HG03558 (cell line): ENCODE results near the gene MTA1.

ENCODE experiments used
- ATAC-seq: cut with Tn5 transposase; IDR thresholded peaks from one replicate; pipeline ENCODE4 v1.9.1; 2021; ENCODE audit warnings: moderate number of reproducible peaks; ENCODE audit not compliant: unreplicated experiment; ENCODE audit errors: extremely low read depth

MTA1 gene

DNA sequence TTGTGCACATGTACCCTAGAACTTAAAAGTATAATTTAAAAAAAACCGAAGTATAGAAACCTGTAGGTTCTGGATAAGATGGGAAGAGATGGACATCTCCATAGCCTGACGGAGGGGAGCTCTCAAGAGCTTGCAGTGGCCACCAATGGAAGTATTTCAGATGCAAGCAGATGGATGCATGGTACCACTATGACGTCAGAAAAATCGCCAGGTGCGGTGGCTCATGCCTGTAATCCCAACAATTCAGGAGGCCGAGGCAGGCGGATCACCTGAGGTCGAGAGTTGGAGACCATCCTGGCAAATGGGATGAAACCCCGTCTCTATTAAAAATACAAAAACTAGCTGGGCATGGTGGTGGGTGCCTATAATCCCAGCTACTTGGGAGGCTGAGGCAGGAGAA, 17.9 kb upstream of the MTA1 start:
- ATAC-seq = no peak

DNA sequence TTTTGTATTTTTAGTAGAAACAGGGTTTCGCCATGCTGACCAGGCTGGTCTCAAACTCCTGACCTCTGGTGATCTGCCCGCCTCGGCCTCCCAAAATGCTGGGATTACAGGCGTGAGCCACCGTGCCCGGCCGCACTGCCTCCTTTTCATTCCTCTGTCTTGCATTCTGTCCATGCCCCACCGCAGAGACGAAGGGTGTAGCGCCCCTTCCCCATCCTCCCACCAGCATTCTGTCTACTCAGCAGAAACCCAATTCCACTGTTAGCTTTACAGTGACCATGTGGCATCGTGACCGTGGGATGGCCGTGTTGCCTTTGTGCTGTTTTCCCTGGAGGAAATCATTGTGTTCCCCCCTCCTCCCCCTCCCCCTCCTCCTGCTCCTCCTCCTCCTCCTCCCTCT, 11.0 kb upstream of the MTA1 start:
- no peak for ATAC-seq

DNA sequence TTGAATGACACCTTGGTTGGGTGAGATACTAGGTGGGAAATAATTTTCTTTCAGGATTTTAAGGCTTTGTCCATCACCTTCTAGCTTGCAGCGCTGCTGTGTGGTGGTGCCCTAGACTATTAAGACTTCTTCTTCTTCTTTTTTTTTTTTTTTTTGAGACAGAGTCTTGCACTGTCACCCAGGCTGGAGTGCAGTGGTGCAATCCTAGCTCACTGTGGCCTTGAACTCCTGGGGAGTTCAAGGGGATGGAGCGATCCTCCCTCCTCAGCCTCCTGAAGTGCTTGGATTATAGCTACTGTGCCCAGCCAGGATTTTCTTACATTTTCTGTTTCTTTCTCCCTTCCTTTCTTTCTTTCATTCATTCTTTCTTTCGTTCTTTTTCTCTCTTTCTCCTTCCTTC, 10.3 kb upstream of the MTA1 start:
- ATAC-seq = no peak

DNA sequence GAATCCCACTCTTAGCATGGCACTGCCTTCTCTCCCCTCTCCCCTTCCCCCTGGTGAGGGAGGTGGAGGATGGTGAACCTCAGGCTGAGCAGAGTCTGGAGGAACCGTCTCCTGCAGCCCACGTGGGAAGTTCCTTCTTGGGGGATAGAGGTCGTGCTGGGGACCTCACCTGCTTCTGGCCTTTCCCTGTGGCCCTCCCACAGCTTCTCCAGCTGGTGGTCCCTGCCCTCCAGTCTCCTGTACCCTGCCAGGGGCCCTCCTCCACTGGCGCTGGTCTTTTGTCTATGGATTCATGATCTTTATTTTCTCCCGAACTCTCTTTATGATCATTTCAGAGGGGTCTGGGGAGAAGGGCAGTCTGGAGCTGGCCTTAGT, 9.0 kb upstream of the MTA1 start:
- no peak for ATAC-seq

DNA sequence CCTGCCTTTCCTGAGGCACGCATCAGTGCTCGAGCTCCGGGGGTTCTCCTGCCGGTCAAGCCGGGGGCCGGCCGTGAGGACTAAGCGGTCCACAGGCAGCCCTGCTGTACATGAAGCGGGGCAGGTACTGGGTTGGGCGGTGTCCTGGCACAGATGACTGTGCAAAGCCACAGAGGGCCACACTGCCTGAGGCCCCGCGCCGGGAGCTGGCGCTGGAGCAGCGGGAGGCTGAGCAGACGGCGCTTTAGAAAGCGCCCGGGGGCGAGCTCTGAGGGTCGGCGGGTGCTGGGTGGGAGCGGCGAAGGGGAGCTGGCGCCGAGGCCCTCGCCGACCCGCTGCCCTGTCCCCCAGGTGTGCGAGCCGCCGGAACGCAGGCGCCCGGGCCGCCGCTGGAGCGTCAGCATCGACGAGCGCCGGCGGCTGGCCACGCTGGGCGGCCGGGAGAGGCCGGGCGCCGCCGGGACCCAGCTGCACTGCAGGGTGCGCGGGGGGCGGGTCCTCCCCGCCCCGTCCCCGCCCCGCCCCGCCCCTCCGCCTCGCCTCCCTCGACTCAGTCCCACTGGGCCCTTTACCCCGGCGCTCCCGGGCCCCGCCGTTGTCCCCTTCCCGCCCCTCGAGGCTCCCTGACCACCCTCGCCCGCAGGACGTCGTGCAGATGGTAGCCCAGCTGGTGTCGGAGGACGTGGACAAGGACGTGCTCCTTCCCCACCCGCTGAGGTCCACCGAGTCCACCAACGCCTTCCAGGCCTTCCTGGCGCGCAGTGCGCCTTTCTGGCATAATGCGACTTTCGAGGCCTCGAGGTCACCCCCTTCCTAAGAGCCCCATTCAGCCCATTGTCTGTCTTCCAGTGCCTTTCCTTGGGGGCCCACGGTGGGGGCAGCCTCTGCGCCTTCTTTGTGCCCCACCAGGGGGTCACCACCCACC, 8.3 kb upstream of the MTA1 start:
- no peak for ATAC-seq

DNA sequence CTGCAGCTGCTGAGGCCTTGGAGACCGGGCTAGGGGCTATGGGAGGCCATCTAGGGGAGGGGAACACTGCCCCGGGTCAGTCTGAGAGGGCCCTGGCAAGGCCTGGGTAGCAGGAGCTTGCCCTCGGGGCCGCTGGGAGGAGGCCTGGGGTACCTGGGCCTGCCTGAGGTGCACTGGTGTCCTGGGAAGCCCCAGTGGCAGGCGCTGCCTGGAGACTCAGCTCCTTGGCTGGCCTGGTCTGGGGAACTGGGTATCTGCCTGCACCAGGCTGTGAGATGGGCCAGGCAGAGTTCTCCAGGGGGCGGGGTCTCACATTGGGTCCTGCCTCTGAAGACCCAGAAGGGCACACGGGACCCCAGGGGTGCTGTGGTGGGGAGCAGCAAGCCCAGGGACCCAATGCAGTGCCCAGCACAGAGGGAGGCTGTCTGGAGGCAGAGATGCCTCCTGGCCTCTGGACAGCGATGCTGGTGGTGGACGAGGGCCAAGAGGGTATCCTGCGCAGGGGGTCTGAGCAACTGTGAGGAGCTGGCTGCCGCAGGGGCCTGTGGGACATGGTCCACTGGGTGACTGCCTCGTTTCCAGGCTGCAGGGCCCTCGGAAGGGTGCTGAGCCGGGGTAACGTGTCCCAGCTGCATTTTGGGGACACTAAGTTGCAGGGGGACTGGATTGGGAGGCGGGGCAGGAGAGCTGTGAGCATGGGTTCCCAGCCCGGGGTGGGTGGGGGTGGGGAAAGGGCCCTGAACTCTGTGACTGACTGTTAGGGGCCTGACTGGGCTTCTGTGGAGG, 7.4 kb upstream of the MTA1 start:
- no peak for ATAC-seq

DNA sequence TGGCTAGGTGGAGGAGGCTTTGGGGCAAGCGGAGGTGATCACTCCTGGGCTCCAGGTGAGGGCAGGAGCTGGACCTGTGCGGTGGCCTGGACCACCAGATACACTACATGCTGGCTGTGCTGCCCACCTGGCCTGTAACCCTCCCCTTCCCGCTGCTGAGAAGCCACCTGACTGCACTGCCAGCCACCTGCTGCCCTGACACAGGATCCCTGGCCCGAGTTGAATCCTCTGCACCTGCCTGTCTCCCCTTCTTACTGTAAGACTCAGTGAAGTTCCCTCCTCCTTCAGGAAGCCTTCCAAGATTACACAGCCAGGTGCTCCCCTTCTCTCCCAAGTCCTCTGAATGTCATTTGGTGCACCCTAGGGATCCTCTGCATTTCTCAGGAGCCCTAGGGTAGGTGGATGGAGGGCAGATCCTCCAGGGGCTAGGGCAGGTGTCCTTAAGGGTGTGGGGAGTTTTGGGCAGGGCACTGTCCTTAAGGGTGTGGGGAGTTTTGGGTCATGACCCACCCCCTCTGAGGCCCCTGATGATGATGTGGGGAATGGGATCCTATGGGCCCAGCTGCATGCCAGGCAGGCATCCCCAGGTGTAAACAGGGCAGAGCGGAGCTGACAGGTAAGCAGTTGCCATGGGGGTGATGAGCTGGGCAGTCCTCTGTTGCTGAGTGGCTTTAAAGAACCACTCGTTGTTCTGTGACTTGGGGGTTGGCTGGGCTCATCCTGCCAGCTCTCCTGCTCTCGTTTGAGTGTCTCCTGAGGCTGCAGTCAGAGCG, 6.7 kb upstream of the MTA1 start:
- no peak for ATAC-seq

GRCh38 chr14:105413544-105413886, 6.1 kb upstream of the MTA1 start:
- ATAC-seq = no peak

DNA sequence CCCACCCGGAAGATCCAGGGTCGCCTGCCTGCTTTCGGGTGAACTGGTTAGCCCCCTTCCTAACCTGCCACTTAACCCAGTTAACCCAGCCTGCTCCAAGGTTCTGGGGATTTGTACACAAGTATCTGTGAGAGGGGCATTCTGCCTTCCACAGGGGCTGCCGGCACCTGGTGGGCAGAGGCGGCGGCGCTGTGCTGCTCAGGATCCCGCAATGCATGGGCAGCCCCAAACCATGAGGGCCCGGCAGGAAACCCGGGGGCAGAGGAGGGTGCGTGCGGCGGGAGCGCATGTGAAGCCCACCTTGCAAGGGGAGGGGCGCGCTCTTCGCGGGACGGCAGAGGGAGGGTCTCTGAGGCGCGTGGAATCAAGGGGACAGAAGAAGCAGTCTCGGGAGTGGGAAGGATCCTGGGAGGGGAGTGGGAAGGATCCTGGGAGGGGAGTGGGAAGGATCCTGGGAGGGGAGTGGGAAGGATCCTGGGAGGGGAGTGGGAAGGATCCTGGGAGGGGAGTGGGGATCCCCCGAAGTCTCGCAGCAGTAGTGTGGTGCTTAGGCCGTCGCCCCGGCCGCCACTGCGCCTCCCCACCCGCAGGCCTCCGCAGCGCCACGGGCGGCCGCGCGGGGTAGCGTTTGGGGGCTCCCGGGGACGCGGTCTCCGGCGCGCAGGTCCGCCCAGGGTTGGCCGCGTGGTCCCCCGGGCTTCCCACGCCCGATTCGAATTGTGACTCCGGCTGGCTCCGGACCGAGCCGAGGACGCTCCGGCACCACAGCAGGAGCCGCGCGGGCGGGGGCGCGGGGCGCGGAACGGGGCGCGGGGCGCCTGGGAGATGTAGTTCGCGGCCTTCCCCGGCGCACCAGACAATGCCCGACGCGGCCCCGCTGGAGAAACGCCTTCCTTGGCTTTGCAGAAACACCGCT, 4.9 kb upstream of the MTA1 start:
- ATAC-seq = no peak

DNA sequence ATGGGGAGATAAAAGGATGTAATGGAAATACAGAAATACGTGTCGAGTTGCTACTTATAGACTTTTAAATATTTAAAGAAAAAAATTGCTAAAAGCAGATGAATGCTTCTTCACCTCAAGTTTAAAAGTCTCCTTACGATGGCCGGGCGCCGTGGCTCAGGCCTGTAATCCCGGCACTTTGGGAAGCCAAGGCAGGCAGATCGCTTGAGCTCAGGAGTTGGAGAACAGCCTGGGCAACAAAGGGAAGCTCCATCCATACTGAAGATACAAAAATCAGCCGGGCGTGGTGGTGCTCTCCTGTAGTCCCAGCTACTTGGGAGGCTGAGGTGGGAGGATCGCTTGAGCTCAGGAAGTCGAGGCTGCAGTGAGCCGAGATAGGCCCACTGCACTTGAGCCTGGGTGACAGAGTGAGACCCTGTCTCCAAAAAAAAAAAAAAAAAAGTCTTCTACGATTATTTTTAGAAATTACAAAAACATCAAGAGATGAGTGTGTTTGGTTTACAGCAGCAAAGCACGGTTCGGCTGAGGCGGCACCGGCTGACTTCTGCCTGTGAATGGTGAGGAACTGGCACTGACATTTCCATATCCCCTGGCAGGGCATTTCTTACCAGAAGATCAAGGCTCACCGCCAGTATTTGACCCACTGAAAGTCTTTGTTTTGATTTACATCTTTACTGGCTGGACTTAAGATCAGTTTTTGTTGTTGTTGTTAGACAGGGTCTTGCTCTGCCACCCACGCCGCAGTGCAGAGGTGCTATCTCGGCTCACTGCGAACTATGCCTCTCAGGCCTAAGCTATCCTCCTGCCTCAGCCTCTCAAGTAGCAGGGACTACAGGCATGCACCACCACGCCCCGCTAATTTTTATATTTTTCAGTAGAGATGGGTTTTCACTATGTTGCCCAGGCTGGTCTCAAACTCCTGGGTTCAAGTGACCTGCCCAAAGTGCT, 3.9 kb upstream of the MTA1 start:
- no peak for ATAC-seq

DNA sequence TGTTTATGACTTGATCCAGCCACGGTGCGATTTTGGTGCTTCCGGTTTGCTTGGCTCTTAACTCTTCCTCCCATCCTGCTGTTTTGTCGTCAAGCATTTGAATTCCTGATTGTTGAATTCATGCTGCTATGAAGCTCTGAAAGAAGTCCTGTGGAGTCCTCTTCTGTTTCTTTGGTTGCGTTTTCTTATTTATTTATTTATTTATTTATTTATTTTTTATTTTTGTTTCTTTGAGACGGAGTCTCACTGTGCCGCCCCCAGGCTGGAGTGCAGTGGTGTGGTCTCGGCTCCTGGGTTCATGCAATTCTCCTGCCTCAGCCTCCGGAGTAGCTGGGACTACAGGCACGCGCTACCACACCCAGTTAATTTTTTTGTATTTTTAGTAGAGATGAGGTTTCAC, 3.0 kb upstream of the MTA1 start:
- no peak for ATAC-seq

DNA sequence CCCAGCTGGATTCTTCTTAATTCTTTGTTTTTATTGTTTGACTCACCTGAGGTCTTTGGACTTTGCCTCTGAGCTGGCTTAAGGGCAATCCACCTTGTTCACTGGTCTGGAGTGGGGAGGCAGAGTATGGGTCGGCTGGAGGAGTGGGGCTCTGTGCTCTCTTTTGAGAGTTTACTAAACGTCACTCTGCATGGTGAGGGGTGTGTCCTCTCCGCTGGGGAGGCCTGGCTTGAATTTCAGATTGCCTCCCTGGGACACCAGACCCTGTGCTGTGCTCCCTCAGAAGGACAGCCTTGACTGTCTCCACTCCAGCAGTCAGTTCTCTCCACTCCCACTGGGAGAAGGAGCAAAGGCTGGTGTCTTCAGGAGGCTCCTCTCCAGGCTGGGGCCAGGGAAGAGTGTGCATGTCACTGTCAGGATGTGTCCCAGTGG, 1.9 kb upstream of the MTA1 start:
- no peak for ATAC-seq

DNA sequence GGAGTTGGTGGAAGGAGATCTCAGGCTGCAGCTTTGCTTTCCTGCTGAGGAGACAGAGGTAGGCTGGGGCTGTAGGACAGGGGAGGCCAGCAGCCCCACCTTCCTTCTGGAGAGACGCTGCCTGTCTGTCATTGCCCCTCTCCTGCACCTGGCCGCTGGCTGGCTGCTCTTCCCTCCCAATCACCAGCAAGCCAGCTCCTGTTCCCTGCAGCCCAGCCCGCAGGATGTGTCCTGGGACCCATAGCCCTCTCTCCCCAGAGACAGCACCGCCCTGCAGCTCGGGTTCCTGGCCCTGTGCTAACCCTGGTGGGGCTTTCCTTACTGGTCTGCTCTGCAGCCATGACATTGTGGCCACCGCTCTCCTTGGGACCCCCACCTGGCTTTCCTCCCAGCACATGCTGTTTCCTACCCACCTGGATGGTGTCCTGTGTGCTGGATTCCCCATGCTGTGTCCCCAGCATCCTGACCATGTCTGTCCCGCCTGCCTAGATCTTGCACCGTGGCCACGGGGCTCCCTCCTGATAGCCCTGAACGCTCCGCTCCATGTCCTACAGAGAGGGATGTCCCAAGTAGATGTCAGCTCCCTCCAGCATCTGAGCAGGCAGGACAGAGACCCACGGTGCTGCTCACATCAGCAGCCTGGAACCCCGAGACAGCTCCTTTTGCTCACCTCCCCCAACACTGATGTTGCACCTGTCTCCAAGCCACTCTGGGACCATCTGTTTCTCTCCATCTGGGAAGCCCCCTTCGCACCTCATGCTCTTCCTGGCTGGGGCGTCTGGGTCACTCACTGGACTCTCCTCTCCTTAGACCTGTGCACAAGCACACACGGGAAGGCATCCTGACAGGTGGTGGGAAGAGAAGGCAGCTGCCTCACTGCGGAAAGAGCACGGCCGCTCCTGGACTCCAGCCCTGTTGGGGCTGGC, 1.1 kb upstream of the MTA1 start:
- ATAC-seq = no peak

DNA sequence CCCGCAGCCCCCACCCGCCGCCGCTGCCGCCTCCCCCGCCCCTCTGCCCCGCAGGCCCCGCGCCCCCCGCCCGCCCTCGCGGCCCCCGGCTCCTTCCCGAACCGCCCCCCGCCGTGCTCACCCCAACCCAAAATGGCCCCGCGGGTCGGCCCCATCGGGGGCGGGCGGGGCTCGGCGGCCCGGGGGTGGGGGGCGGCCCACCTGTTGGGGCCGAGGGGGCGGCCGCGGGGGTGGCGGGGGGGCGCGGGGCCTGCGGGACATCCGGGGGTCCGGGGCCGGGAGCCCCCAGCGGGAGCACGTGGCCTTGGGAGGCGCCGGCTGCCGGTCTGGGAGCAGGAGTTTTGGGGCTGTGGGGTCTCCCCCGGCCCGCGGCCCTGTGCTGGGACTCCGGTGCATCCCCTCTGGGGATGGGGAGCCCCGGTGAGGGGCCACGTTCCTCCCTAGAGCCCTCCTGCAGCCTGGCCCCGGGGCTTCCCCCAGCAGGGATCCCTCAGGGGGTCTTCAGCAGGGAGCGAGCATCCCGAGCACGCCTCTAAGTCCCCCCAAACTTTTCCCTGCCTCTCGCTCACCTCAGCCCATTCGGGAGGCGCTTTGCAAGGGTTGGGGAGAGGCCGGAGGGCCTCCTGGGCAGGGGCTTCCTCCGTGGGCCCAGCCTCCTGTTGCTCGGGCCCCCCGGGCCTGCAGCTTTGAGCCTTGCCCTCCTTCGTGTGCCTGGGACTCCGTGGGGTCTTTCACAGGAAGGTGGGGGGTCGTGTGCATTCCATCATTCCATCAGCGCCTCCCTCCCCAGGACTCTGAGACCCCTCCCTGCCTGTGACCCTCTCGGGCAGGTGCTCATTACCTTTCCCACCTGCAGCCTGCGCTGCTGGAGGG, 710 bp downstream of the MTA1 start:
- ATAC-seq = no peak

- ATAC-seq = no peak
These were observed 1.5 kb downstream of the MTA1 start for GRCh38 chr14:105420974-105421674.
